Measurements from ENCODE around the gene ZFYVE28.

The ZFYVE28 gene

GRCh38 chr4:2366252-2367192, 51.9 kb downstream of the ZFYVE28 start:
- DNase-seq, result no peak

- DNase-seq, result no peak
Measured at GRCh38 chr4:2365913-2366210, 52.6 kb downstream of the ZFYVE28 start.

- no peak for DNase-seq
Measured at GRCh38 chr4:2365054-2365912, 53.2 kb downstream of the ZFYVE28 start.

GRCh38 chr4:2364654-2365053, 53.8 kb downstream of the ZFYVE28 start:
- DNase-seq, result no peak

GRCh38 chr4:2363951-2364653, 54.3 kb downstream of the ZFYVE28 start:
- DNase-seq, result no peak

GRCh38 chr4:2363056-2363721, 55.3 kb downstream of the ZFYVE28 start:
- DNase-seq, result no peak

- no peak for DNase-seq
Measured at GRCh38 chr4:2362266-2363055, 56.0 kb downstream of the ZFYVE28 start.

GRCh38 chr4:2361366-2362265, 56.8 kb downstream of the ZFYVE28 start:
- no peak for DNase-seq

- DNase-seq, result no peak
Measured at GRCh38 chr4:2360396-2360730, 58.1 kb downstream of the ZFYVE28 start.

- DNase-seq, result no peak
Measured at GRCh38 chr4:2359591-2360395, 58.7 kb downstream of the ZFYVE28 start.

- DNase-seq, result no peak
Measured at GRCh38 chr4:2357821-2358745, 60.4 kb downstream of the ZFYVE28 start.

GRCh38 chr4:2356123-2357069, 62.0 kb downstream of the ZFYVE28 start:
- no peak for DNase-seq

- no peak for DNase-seq
Measured at GRCh38 chr4:2354760-2355159, 63.7 kb downstream of the ZFYVE28 start.

GRCh38 chr4:2354118-2354517, 64.3 kb downstream of the ZFYVE28 start:
- no peak for DNase-seq

- no peak for DNase-seq
Measured at GRCh38 chr4:2353222-2354107, 65.0 kb downstream of the ZFYVE28 start.

GRCh38 chr4:2352729-2353221, 65.7 kb downstream of the ZFYVE28 start:
- no peak for DNase-seq
